AG04449 (cell line): ENCODE results near the gene CTU2.

Source experiments
- CTCF ChIA-PET: fragments of 350-600 bp; formaldehyde crosslinking; extraction: SDS; loops from one replicate; lab custom pipeline; 2021; ENCODE audit warnings: antibody characterized with exemption; lab: Yijun Ruan, JAX
- POLR2A ChIA-PET: fragments of 400-600, 350-600 bp; formaldehyde crosslinking; extraction: SDS; loops from one replicate; lab custom pipeline; 2020; ENCODE audit warnings: antibody characterized with exemption, inconsistent platforms; lab: Yijun Ruan, JAX
- DNase-seq: peaks from one replicate; pipeline ENCODE4 v3.0.0-alpha.2; 2010; ENCODE audit warnings: low read depth, low spot score
- H3K4me3 ChIP-seq: 2 replicates; pipeline ENCODE4 v1.5.1; 2011; ENCODE audit warnings: low read depth, mild to moderate bottlenecking, control low read depth, low read length
- CTCF ChIP-seq: IDR thresholded peaks from one replicate; pipeline ENCODE4 v1.5.1; 2011; ENCODE audit warnings: mild to moderate bottlenecking, moderate library complexity, low read length, control low read depth, inconsistent platforms; ENCODE audit not compliant: insufficient read depth; ENCODE audit errors: missing control alignments

The CTU2 gene

GRCh38 chr16:88759245-88759975, 53.1 kb downstream of the CTU2 start:
- DNase-seq, result no peak
- CTCF ChIA-PET, result interaction anchor here (1.0 to 25.7 kb wide), 3 partner anchors 13 to 407 kb away, joined by 4 to 544 read pairs (median 5); no protein-coding TSS in a partner anchor
- POLR2A ChIA-PET, result interaction anchor here (0.7 kb wide), 2 partner anchors 13 to 26 kb away, joined by 3 read pairs; partner anchors contain the start of gene PIEZO1
- no peak for TF ChIP-seq CTCF
- no peak overlapping the region for H3K4me3 ChIP-seq

- DNase-seq, result no peak
- no peak overlapping the region for H3K4me3 ChIP-seq
- CTCF ChIA-PET, result interaction anchor here (1.0 to 25.7 kb wide), 4 partner anchors 13 to 407 kb away, joined by 3 to 544 read pairs (median 4); partner anchors contain the start of gene PIEZO1
- TF ChIP-seq CTCF, result no peak
- POLR2A ChIA-PET, result interaction anchor here (0.7 kb wide), 1 partner anchor 25 kb away, joined by 3 read pairs; the partner anchor contains the start of gene PIEZO1
These were observed 53.7 kb downstream of the CTU2 start for GRCh38 chr16:88759976-88760350.

- ChIA-PET POLR2A (interaction anchor here (0.7 kb wide), 1 partner anchor 25 kb away, joined by 3 read pairs; the partner anchor contains the start of gene PIEZO1), CTCF (interaction anchor here (1.0 to 25.7 kb wide), 4 partner anchors 12 to 406 kb away, joined by 3 to 544 read pairs (median 4); partner anchors contain the start of gene PIEZO1)
- H3K4me3 ChIP-seq, result no peak overlapping the region
- no peak for DNase-seq
- TF ChIP-seq CTCF, result no peak
These were observed 54.3 kb downstream of the CTU2 start for GRCh38 chr16:88760424-88761142.

GRCh38 chr16:88761143-88761534, 54.8 kb downstream of the CTU2 start:
- POLR2A ChIA-PET, result no interaction called here
- no peak for TF ChIP-seq CTCF
- DNase-seq, result no peak
- H3K4me3 ChIP-seq, result no peak overlapping the region
- CTCF ChIA-PET, result interaction anchor here (25.7 kb wide), 1 partner anchor 16 kb away, joined by 544 read pairs; no protein-coding TSS in a partner anchor

- CTCF ChIA-PET, result interaction anchor here (1.2 to 25.7 kb wide), 2 partner anchors 17 to 96 kb away, joined by 4 to 544 read pairs; no protein-coding TSS in a partner anchor
- H3K4me3 ChIP-seq, result no peak overlapping the region
- DNase-seq, result no peak
- TF ChIP-seq CTCF, result no peak
- POLR2A ChIA-PET, result interaction anchor here (1.5 kb wide), 1 partner anchor 8 kb away, joined by 5 read pairs; no protein-coding TSS in a partner anchor
These were observed 55.5 kb downstream of the CTU2 start for GRCh38 chr16:88761830-88762229.
